HG03565 (cell line): ENCODE data around the gene HNRNPM.
A peak's percentile ranks its signal among the peaks of the same experiment; 100 is the strongest.
"Not testable (repeated sequence)": the region's sequence is repeated elsewhere in the genome, so short reads cannot be mapped to it uniquely, and the experiment has no call there.

Experiments
- ATAC-seq: cut with Tn5 transposase; IDR thresholded peaks from one replicate; pipeline ENCODE4 v1.9.1; 2021; ENCODE audit warnings: mild to moderate bottlenecking, moderate library complexity; ENCODE audit not compliant: unreplicated experiment

HNRNPM gene, protein sequence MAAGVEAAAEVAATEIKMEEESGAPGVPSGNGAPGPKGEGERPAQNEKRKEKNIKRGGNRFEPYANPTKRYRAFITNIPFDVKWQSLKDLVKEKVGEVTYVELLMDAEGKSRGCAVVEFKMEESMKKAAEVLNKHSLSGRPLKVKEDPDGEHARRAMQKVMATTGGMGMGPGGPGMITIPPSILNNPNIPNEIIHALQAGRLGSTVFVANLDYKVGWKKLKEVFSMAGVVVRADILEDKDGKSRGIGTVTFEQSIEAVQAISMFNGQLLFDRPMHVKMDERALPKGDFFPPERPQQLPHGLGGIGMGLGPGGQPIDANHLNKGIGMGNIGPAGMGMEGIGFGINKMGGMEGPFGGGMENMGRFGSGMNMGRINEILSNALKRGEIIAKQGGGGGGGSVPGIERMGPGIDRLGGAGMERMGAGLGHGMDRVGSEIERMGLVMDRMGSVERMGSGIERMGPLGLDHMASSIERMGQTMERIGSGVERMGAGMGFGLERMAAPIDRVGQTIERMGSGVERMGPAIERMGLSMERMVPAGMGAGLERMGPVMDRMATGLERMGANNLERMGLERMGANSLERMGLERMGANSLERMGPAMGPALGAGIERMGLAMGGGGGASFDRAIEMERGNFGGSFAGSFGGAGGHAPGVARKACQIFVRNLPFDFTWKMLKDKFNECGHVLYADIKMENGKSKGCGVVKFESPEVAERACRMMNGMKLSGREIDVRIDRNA

DNA sequence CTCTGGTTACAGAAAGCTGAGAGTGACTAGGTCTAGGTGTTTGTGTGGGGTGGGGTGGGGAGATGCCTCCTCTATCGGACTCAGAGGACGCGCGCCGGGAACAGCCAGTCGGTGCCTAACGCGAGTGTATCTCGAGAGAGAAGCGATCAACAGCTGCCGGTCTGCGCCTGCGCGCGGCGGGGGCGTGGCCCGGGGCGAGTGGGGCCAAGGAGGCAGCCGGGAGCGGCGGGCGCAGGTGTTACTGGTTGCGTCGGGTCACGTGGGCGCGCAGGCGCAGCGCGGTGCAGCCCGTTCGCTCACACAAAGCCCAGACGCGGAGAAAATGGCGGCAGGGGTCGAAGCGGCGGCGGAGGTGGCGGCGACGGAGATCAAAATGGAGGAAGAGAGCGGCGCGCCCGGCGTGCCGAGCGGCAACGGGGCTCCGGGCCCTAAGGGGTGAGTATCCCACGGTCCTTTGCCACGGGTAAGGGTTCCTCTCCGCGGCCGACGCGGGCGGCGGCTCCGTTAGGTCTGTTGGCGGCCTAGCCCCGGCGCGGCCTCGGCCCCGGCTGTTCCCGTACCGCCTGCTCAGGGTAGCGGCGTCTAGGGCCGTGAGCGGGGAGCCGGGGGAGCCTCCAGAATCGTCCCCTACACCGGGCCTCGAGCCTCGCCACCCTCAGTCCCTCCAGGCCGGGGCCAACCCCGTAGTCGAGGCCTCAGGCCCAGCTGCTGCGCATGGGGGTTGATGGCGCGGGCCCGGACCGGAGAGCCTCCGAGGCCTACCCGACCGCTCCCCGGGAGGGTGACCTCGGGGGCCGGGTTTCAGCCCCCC is at the start of gene HNRNPM:
Gene HNRNPM, plus strand, starts transcription at position 299 of the 811 bp plus-strand sequence. Its CDS starts 24 bp downstream, at position 323.
- ATAC-seq = peak; percentile 88

GRCh38 chr19:8395621-8396082 is 49.1 kb upstream of the HNRNPM start:
- ATAC-seq = no peak

DNA sequence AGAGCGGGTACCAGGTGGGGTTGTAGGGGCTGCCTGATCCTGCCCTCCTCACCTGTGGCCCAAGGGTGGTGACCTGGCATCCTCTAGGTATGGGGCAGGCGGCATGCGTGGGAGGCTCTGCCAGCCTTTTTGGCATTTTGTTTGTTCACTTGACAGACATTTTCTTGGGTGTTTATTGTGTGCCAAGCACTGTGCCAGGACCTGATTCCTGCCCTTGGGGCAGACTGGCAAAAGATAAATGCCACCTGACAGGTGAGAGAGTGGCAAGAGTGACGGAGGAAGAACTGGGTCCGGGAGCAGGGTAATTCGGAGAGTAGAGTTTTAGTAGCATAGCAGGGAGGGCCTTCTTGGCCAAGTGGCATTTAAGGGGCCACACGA is 48.6 kb upstream of the HNRNPM start:
- ATAC-seq = no peak

DNA sequence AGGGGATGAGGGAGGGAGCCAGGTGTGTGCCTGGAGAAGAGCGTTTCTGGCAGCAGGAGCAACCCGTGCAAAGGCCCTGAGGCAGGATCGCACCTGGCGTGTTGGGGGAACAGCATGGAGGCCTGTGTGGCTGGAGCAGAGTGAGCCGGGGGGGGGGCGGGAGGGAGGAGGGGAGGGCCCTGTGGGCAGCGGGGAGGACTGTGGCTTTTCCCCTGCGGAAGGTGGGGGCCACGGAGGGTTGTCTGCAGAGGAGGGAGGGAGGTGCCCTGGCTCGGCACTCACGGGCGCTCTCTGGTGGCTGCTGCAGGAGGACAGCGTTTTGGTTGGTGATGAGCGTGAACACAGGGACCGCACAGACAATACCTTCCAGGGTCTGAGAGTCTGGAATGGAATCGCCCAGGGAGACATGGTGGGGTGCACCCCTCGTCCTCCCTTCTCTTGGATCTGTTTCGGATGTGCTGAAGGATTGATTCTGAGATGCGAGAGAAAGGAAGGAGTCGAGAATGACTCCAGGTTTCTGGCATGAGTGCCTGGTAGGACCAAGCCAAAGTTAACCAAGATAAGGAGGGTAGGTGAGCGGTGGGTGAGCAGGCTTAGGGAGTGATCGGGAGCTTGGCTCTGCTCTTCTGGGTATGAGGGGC is 48.1 kb upstream of the HNRNPM start:
- ATAC-seq = no peak

DNA sequence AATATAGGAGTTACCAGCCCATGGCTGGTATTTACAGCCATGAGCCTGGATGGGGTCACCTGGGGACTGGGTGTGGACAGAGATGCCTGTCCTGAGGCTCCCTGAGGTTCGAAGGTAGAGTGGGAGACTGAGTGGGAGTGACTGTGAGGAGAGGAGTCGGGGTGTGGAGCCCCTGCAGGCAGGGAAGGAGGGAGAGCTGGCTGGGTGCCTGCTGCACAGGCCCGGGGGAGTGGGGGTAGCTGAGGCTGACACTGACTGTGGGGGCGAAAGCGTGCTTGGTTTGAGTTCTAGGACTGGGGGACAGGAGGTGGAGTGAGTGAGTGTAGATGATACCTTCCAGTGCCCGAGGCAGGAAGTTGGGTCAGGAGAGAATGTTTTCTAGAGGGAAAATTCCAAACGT is 47.5 kb upstream of the HNRNPM start:
- ATAC-seq = no peak

DNA sequence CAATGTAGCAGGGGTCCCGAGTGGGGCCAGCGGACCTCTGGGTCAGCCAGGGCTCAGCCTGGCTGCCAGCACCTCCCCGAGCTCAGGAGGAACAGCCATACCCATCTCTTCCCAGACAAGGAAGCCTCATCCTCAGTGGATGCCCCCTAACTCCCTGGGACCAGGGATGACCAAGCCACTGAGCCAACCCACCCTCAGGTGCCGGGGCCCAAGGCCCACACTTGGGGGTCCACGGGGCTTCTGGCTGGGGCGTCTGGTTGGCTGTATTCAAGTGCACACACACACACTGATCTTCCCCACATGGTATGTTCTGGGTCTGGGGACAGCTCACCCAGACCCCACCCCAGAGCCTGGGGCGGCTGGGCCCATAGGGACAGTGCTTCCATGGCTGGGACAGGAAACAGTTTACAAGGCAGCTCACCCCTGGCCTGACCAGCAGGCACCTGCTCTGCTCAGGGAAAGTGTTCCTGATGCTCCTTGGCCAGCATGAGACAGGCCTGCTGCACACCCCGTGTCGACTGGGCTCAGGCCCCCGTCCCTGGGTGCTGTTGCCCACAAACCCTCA is 46.9 kb upstream of the HNRNPM start:
- no peak for ATAC-seq

- no peak for ATAC-seq
These were observed 46.4 kb upstream of the HNRNPM start for GRCh38 chr19:8398311-8398771.

DNA sequence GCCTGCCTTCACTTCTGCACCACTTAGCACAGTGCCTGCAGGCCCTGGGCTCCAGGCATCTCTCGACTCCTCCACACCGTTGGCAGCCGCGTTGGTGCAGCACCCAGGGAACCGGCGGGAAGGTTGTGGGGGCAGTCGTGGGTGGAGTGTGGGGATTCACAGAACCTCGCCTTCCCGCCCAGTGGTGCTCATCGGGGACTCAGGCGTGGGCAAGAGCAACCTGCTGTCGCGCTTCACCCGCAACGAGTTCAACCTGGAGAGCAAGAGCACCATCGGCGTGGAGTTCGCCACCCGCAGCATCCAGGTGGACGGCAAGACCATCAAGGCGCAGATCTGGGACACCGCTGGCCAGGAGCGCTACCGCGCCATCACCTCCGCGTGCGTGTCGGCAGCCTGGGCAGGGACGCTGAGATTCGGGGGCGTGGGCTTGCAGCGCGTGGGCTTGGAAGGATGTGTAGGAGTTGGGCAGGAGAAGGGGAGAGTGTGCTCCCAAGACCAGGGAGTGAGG is 45.0 kb upstream of the HNRNPM start:
- no peak for ATAC-seq

GRCh38 chr19:8401981-8402411 is 42.8 kb upstream of the HNRNPM start:
- no peak for ATAC-seq

GRCh38 chr19:8403098-8403819 is 41.5 kb upstream of the HNRNPM start:
- ATAC-seq = no peak

DNA sequence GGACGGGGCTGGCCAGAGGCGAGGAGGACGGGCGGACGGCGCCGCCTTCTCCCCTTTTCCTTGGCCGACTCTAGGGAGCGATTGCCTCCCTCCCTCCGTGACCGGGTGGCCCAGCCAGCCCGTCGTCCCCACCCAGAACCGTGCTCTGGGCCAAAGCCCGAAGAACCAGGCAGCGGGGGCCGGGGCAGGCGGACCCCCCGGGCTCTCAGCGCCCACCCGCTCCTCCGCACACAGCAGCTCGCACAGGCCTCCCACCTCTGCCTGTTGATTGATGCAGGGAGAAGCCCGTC is 41.0 kb upstream of the HNRNPM start:
- ATAC-seq = no peak

DNA sequence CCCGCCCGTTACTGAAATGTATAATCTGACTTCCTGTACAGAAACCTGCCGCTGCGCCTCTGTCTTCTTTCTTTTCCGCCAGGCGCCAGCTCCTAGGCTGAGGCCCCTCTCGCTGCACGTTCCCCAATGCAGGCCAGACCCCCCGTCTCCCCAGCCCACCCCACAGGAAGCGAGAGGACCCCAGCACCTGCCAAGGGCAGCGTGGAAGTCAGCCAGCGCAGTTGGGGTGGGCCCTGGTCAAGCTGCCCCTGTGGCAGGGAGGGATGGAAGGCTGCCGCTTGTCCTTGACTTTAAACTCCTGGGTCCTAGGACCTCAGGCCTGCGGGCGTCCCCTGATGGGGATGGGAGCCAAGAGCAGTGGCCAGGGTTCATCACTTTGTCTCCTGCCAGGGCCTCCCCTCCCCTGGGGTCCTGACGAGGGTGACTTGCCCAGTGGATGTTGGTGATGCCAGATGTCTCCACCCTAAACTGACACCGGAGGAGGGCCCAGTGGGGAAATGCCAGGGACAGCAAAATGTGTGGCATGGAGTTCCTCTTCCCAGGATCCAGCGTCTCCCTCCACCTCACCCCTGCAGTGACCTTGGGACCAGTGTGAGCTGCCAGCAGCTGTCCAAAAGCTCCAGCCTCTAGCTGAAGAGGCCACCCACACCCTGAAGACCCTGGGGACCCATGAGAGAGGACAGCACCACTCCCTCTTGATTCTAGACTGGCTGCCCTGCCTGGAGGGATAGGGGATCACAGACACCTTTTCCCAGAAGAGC is 40.2 kb upstream of the HNRNPM start:
- no peak for ATAC-seq

GRCh38 chr19:8410718-8411117 is 34.1 kb upstream of the HNRNPM start:
- not testable (repeated sequence) for ATAC-seq

DNA sequence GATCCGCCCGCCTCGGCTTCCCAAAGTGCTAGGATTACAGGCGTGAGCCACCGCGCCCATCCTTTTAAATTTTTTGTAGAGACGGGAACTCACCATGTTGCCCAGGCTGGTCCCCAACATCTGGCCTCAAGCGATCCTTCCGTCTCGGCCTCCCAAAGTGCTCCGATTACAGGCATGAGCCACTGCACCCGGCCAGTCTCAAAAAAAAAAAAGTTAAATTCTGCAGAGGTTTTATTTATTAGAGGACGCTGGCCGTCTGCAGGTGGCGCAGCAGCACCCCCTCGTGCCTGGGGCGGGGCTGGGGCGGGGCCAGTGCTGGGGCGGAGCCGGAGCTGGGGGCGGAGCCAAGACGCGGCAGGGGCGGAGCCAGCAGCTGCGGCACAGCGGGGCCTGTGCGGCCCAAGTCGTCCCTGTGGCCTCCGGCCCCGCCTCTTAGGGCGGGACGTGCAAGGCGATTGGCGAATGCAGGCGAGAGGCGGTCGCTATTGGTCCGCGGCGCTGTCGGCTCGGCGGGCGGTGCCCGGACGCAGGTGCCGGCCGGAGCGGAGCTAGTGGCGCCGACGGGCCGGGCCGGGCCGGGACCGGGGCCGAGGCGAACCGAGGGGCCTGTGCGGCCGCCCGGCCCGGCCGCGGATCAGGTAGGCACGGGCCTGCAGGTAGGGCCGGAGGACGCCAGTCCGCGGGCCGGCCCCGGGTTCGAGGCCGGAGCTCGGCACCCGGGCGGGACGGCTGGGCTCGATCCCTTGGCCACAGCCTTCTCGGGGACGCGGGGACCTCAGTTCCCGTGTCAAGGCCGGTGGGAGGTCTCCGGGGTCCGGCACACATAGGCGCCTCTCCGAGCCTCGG is 31.8 kb upstream of the HNRNPM start, which contains the start of gene MARCHF2:
Gene MARCHF2, plus strand, starts transcription at position 523 of the 846 bp plus-strand sequence. CDS start 8,536 bp downstream, outside the sequence.
- peak; percentile 98 for ATAC-seq

- ATAC-seq = no peak
These were observed 31.2 kb upstream of the HNRNPM start for GRCh38 chr19:8413629-8413995.

- ATAC-seq = no peak
These were observed 28.0 kb upstream of the HNRNPM start for GRCh38 chr19:8416796-8417195.

DNA sequence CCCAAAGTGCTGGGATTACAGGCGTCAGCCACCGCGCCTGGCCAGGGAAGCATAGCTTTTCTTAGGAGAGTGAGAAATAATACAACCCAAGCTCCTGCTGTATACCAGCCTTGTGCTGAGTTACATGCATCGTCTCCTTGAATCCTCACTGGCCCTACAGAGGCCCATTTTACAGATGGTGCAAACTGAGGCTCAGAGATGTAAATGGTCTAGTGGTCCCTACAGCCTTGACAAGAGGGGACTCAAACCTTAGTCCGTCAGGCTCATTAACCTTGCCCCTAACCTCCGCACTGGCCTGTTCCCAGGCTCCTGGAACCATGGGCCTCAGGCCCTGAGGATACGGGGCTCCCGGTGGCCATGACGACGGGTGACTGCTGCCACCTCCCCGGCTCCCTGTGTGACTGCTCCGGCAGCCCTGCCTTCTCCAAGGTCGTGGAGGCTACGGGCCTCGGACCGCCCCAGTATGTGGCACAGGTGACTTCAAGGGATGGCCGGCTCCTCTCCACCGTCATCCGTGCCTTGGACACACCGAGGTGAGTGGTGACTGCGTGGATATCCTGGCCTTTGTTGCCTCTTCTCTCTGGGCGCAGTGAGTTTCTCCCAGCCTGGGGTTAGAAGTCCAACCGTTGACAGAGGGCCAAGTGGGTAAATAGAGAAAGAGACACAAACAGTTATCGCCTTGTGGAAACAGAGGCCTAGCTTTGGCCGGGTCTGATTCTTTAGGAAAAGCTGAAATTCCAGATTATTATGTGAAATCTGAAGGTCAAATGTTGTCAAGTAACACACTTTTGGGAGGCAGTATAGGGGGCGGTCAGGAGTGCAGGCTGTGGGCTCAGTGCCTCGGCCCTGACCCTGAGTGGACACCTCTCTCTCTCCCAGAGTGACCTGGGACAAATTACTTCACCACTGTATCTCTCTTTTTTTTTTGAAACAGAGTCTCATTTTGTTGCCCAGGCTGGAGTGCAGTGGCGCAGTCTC is 23.0 kb upstream of the HNRNPM start:
- no peak for ATAC-seq
